Hematopoietic multipotent progenitor cell treated with erythropoietin and hydrocortisone succinate and interleukin-3 and kit ligand, for 17 days (in vitro differentiated cells): ENCODE measurements around the gene TEAD4.
"Not testable (repeated sequence)": the region's sequence is repeated elsewhere in the genome, so short reads cannot be mapped to it uniquely, and the experiment has no call there.

Source experiments
- DNase-seq: peaks from one replicate; pipeline ENCODE4 v3.0.0-alpha.2; 2015; ENCODE audit warnings: low spot score

The TEAD4 gene

GRCh38 chr12:3048540-3048939, 89.3 kb downstream of the TEAD4 start:
- DNase-seq, result no peak

DNA sequence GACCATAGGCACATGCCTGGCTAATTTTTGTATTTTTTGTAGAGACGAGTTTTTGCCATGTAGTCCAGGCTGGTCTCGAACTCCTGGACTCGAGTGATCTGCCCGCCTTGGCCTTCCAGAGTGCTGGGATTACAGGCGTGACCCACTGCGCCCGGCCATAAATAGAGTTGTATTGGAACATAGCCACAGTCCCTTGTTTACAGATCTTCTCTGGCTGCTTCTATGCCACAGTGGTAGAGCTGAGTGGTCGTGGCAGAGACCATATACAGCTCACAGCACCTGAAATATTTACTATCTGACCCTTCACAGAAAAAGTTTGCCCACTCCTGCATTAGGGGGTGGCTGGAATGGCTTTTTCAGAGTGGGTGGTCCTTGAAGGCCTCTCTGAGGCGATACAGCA, 90.0 kb downstream of the TEAD4 start:
- no peak for DNase-seq

- DNase-seq, result no peak
These were observed 90.5 kb downstream of the TEAD4 start for GRCh38 chr12:3049611-3050249.

- no peak for DNase-seq
These were observed 95.2 kb downstream of the TEAD4 start for GRCh38 chr12:3054374-3054773.

GRCh38 chr12:3055026-3055703, 96.0 kb downstream of the TEAD4 start:
- no peak for DNase-seq

DNA sequence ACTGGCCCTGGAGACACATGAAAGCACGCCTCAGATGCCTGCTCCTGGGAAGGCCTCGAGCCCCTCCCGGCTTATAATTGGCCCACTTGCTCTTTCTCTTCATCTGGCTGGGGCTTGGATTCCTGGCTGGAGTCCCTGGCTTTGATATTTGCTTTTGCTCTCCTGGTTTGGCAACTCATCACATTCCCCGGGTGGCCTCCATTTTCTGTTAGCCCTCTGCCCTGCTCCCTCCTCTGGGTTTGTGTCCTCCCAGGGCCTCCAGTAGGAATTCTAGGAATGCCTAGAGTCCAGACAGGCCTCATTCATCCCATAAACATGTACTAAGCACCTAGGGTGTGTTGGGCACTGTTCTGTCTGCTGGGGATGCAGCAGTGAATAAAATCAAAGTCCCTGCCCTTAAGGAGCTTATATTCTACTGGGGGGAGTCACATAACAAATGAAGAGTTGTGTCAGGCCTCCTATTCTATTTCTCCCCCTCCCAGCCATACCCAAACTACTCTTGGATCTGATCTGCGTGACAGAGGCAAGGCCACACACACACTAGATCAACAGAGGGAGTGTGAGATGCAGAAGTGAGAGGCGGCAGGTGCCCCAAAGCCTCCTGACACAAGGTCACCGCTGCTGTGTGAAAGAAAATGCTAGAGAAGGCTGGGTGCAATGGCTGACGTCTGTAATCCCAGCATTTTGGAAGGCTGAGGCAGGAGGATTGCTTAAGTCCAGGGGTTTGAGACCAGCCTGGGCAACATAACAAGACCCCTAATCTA, 96.7 kb downstream of the TEAD4 start:
- DNase-seq, result no peak

GRCh38 chr12:3061059-3061458, 101.9 kb downstream of the TEAD4 start:
- DNase-seq, result no peak

DNA sequence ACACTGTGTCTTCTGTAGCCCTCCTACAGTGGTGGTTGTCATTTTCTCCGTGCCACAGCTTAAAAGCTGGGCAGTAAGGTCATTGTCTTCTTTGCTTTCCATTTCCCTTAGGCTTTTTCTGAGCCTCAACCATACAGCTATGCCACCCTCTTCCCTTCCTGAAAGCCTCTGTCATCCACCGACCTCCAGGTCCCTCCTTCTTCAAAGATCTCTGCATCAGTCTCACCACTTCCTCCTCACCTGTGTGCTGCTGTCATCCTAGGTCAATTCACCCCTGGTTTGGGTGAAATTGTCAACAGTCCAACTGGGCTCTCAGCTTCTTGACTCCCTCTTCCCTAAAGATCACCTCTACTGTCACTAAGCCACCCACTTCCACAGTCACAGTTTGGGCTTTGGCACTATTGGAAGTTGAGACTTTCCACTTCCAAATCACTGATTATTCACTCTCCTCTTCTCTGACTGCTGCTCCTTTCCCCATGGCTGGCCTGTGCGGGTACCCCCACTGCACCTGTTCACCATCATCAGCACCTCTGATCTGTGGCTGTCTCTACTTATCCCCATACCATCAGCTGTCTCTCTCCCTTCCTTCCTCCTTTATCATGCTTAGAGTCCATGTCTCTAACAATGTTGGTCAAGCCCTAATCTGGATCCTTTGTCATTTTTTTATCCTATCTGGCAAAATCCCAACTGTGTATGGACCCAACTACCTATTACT, 102.5 kb downstream of the TEAD4 start:
- DNase-seq, result no peak

GRCh38 chr12:3065300-3065699, 106.1 kb downstream of the TEAD4 start:
- no peak for DNase-seq

DNA sequence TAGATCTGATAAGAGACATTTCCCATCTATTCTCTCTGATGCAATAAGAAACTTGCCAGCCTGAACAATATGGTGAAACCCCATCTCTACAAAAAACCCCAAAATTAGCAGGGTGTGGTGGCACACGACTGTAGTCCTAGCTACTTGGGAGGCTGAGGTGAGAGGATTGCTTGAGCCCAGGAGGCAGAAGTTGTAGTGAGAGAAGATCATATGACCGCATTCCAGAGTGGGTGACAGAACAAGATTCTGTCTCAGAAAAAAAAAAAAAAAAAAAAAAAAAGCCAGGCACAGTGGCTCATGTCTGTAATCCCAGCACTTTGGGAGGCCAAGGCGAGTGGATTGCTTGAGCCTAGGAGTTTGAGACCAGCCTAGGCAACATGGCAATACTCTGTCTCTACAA, 106.6 kb downstream of the TEAD4 start:
- DNase-seq, result not testable (repeated sequence)

- DNase-seq, result no peak
These were observed 110.5 kb downstream of the TEAD4 start for GRCh38 chr12:3069714-3070113.

GRCh38 chr12:3071107-3071506, 111.9 kb downstream of the TEAD4 start:
- DNase-seq, result no peak

DNA sequence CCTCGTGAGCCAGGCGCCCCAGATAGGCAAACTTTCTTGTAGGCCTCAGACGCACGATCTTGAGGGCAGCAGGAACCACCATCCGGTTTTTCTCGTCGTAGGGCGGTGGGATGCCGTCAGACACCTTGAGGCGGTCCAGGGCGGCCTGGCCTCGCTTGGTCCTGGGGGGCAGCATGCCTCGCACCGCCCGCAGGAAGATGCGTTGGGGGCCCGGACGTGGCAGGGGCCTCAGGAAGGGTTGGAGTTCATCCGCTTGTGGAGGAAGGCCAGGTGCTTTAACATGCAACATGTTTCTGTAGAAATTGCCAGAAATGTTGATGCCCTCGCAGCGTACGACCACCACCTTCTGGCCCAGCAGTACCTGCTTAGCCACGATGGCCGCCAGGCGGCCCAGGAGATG, 112.5 kb downstream of the TEAD4 start:
- DNase-seq, result no peak

- DNase-seq, result peak; percentile 75
These were observed 114.4 kb downstream of the TEAD4 start for GRCh38 chr12:3073438-3074250.

DNA sequence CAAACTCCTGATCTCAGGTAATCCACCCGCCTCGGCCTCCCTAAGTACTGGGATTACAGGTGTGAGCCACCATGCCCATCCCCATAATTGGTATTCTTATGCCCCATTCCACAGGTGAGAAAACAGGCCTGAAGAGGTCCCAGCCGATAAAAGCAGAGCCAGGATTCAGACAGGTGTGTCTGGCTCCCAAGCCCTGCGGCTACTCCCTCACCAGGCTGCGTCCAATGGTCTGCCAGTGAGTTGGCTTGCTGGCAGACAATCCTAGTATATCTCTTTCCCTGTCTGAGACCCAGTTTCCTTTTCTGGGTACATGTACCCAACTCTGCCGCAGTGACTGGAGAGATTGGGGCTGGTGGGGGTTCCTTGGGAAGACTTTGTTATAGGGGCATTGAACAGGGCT, 116.1 kb downstream of the TEAD4 start:
- DNase-seq, result no peak

- DNase-seq, result peak; percentile 53
These were observed 117.8 kb downstream of the TEAD4 start, which contains the start of gene TSPAN9 for GRCh38 chr12:3076730-3077571. TSPAN9 (plus strand) TSS chr12:3077379; CDS start chr12:3201194, 123,815 bp downstream.

DNA sequence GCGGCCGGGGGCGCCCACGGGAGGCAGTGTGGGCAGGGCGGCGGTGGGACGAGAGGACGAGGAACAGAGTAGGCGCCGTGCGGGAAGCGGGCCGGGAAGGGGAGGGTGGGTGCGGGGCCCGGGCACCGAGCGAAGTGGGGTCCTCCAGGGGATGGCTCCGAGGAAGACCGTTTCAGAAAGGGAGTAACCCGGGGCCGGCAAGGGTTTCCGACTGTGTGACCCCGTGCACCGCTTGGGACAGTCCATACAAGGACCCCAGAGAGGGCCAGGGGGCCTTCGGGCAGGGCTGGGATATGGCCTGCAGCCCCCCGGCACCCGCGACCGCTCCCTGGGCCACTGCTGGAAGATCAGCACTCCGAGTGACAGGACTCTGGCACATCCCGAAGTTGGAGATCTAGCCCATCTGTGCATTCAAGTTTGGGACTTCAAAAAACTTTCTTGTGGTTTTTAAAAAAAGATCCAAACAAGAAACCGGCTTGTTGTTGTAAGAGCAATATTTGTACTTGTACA, 118.4 kb downstream of the TEAD4 start:
- no peak for DNase-seq

GRCh38 chr12:3078086-3078820, 119.1 kb downstream of the TEAD4 start:
- no peak for DNase-seq

- no peak for DNase-seq
These were observed 121.9 kb downstream of the TEAD4 start for GRCh38 chr12:3081091-3081490.

DNA sequence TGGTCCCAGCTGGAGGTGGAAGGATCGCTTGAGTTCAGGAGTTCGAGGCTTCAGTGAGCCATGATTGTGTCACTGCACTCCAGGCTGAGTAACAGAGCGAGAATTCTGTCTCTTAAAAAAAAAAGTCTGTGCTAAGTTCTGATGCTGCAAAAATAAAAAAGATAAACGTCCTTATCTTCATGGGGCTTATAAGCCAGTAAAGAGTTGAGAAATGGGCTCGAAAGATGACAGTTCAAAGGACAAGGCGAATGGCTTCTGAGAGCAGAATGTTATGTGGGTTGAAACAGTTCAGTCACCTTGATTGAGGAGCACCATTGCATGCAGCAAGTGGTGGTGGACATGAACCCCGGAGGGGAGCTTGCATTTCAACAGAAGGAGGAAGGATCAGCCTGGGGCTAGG, 122.7 kb downstream of the TEAD4 start:
- no peak for DNase-seq
